Spinal cord (tissue), 10 donors: ENCODE measurements around the gene CCDC152. TPM values are rescaled to one million over a fixed set of nuclear protein-coding genes. Genes with fewer than 3 reads are reported as not detected.

Source experiments
- DNase-seq, 6 donors: peaks; one replicate each; pipeline versions ENCODE4 v3.0.0 to v3.0.0-alpha.2; 2013 to 2015; ENCODE audit warnings: low spot score in 6 of 6, low read depth in 4 of 6
- H3K27ac ChIP-seq: one replicate; pipeline ENCODE4 v1.5.1; 2013; ENCODE audit warnings: low read depth, low read length, control low read depth
- H3K27me3 ChIP-seq: one replicate; pipeline ENCODE4 v1.6.1; 2013; ENCODE audit warnings: low read length; ENCODE audit not compliant: control insufficient read depth, insufficient read depth
- H3K36me3 ChIP-seq: one replicate; pipeline ENCODE4 v1.6.1; 2013; ENCODE audit warnings: low read length; ENCODE audit not compliant: control insufficient read depth, insufficient read depth
- H3K4me1 ChIP-seq: one replicate; pipeline ENCODE4 v1.6.1; 2013; ENCODE audit warnings: low read length; ENCODE audit not compliant: control insufficient read depth, insufficient read depth
- H3K4me3 ChIP-seq: one replicate; pipeline ENCODE4 v1.5.1; 2013; ENCODE audit warnings: low read depth, low read length, control low read depth
- H3K9me3 ChIP-seq: one replicate; pipeline ENCODE4 v1.6.1; 2013; ENCODE audit warnings: low read length; ENCODE audit not compliant: control insufficient read depth, insufficient read depth
- WGBS: methylation state at CpG from one replicate; pipeline ENCODE4 v1.1.5; 2013; ENCODE audit warnings: missing lambda C conversion rate; ENCODE audit not compliant: insufficient coverage; 5-methylcytosine and 5-hydroxymethylcytosine counted together
- polyA plus RNA-seq, 2 donors: library from polyadenylated mRNA; unstranded; fragments of 120-200 nt; gene quantifications; one replicate each; pipeline ENCODE4 v1.2.1, GENCODE V29; 2013; ENCODE audit not compliant: insufficient read length in 2 of 2
- total RNA-seq, 2 donors: library from RNA; depleted of rRNA in 1 of 2; stranded (reverse); fragments of 120-200 nt in 1 of 2; fragments of >200 nt in 1 of 2; gene quantifications; one replicate each; pipeline versions ENCODE4 v1.2.3 to v1.2.4, GENCODE V29; 2013 to 2014
- donor health status: healthy.

CCDC152 gene
- total and polyA plus RNA-seq, 4 donors = 5.9 to 14.9 (median 11.6) TPM

DNA sequence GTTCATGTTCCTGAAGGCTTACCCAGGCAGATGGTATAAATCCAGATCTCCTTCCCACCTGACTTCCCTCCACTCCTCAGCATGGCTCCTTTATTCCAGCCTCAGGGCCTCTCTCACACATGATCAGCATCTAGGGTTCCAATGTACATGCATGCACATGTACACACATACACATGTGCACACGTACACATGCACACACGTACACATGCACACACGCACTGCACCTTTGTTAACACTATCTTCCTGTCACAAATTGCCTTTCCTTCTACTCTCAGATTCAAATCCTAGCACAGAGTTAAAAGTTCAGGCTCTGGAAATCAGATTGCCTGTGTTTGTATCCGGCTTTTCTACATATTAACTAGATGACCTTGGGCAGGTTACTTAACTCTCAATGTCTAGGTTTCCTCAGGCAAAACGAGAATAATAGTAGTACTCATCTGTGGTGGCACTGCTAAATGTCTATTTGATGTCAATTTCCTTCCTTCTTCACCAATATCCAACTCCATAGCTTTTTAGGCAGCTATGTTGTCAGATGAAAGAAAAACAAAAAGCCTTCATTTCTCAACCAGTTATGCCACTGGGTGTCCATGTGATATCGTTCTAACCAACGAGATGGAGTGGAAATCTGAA lies 67.8 kb downstream of the CCDC152 start:
- no peak for DNase-seq
- Histone ChIP-seq H3K36me3 (no peaks in the 10 kb centered on the region), H3K4me1 (no peaks in the 10 kb centered on the region), H3K27ac (no peak overlapping the region), H3K4me3 (no peak overlapping the region), H3K9me3 (no peaks in the 10 kb centered on the region), H3K27me3 (no peaks in the 10 kb centered on the region)
- 100% methylated on average over 5 of the region's 7 CpGs for WGBS

GRCh38 chr5:42825422-42826148 lies 69.0 kb downstream of the CCDC152 start:
- Histone ChIP-seq H3K27me3 (no peaks in the 10 kb centered on the region), H3K27ac (no peak overlapping the region), H3K36me3 (no peaks in the 10 kb centered on the region), H3K4me1 (no peaks in the 10 kb centered on the region), H3K4me3 (no peak overlapping the region), H3K9me3 (no peaks in the 10 kb centered on the region)
- no peak for DNase-seq
- 85% methylated on average over 7 of the region's 9 CpGs for WGBS

DNA sequence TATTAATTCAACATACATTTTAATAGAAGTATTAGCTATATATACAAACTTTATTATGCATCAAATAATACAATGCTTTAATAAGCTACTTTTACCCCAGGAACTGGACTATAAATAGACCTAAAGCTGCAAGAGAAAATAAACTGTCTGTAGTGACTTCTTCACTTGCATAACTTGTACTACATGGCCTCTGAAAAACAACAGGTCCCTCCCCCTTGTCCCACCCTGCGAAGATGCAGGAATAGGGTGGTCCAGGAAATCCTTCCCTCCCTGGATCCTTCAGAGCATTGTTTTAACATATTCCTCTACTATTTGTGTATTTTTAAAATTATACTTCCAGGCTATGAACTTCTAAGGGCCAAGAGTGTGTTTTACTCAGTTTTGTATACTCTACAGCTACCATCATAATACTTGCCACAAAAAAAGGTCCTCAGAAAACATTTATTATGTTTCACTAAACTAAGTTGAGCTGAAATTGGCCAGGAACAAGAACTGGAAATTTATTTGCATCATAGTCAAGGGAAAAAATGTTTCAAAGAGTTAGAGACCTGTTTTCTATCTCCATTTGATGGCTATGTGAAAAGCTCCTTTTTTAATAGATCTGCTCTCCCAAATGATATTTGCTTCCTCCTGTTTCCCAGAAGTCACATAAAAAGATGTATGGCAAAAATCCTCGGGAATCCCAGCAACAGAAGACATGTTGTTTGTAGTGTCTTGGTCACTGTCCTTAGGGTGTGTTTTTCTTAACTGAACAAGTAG lies 70.3 kb downstream of the CCDC152 start:
- Histone ChIP-seq H3K27me3 (no peaks in the 10 kb centered on the region), H3K4me1 (no peaks in the 10 kb centered on the region), H3K9me3 (no peaks in the 10 kb centered on the region), H3K36me3 (no peaks in the 10 kb centered on the region), H3K4me3 (no peak overlapping the region), H3K27ac (no peak overlapping the region)
- 60% methylated on average over 1 of the region's 2 CpGs for WGBS
- DNase-seq = no peak

GRCh38 chr5:42828671-42829070 lies 72.1 kb downstream of the CCDC152 start:
- H3K36me3 ChIP-seq = no peaks in the 10 kb centered on the region
- peak in 1 of 6 donors; percentile 37 for DNase-seq
- H3K4me3 ChIP-seq = no peak overlapping the region
- H3K4me1 ChIP-seq = no peaks in the 10 kb centered on the region
- no CpG with 5 or more reads among the region's 2 CpGs for WGBS
- H3K27me3 ChIP-seq = no peaks in the 10 kb centered on the region
- no peak overlapping the region for H3K27ac ChIP-seq
- no peaks in the 10 kb centered on the region for H3K9me3 ChIP-seq

GRCh38 chr5:42830924-42831323 lies 74.3 kb downstream of the CCDC152 start:
- Histone ChIP-seq H3K27me3 (no peaks in the 10 kb centered on the region), H3K36me3 (no peaks in the 10 kb centered on the region), H3K4me3 (no peak overlapping the region), H3K9me3 (no peaks in the 10 kb centered on the region), H3K4me1 (no peaks in the 10 kb centered on the region), H3K27ac (no peak overlapping the region)
- DNase-seq = no peak
- 100% methylated on average over 1 of the region's 2 CpGs for WGBS

DNA sequence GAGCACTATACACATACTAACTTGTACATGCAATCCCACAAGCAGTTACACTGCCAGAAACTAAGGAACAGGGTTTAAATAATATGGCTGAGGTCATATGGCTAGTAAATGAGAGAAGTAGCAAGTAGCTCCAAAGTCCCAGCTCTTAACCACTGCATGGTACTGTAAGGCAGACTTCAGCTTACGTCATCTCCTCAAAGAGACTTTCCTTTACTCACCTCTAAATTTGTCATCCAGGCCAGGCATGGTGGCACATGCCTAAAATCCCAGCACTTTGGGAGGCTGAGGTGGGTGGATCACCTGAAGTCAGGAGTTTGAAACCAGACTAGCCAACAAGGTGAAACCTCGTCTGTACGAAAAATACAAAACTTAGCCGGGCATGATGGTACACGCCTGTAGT lies 75.4 kb downstream of the CCDC152 start:
- 100% methylated on average over 2 of the region's 5 CpGs for whole genome bisulfite sequencing
- no peak for DNase-seq

GRCh38 chr5:42836070-42836769 lies 79.6 kb downstream of the CCDC152 start:
- Histone ChIP-seq H3K4me1 (no peaks in the 10 kb centered on the region), H3K36me3 (no peaks in the 10 kb centered on the region), H3K4me3 (no peak overlapping the region), H3K27ac (no peak overlapping the region), H3K27me3 (no peaks in the 10 kb centered on the region), H3K9me3 (no peaks in the 10 kb centered on the region)
- DNase-seq = no peak
- WGBS = 96% methylated on average over 23 of the region's 25 CpGs

More for the DNA sequence above, 75.4 kb downstream of the CCDC152 start:
- H3K27me3 ChIP-seq = no peaks in the 10 kb centered on the region
- no peaks in the 10 kb centered on the region for H3K9me3 ChIP-seq
- H3K4me1 ChIP-seq = no peaks in the 10 kb centered on the region
- no peak overlapping the region for H3K4me3 ChIP-seq
- no peaks in the 10 kb centered on the region for H3K36me3 ChIP-seq
- no peak overlapping the region for H3K27ac ChIP-seq

GRCh38 chr5:42837601-42838000 lies 81.0 kb downstream of the CCDC152 start:
- H3K4me3 ChIP-seq = no peak overlapping the region
- no peak for DNase-seq
- no peaks in the 10 kb centered on the region for H3K36me3 ChIP-seq
- no peak overlapping the region for H3K27ac ChIP-seq
- H3K27me3 ChIP-seq = no peaks in the 10 kb centered on the region
- no peaks in the 10 kb centered on the region for H3K4me1 ChIP-seq
- WGBS = 83% methylated on average over 1 of the region's 3 CpGs
- no peaks in the 10 kb centered on the region for H3K9me3 ChIP-seq

- H3K4me1 ChIP-seq = no peaks in the 10 kb centered on the region
- no peak overlapping the region for H3K27ac ChIP-seq
- no peak overlapping the region for H3K4me3 ChIP-seq
- no peak for DNase-seq
- no peaks in the 10 kb centered on the region for H3K27me3 ChIP-seq
- H3K9me3 ChIP-seq = no peaks in the 10 kb centered on the region
- H3K36me3 ChIP-seq = no peaks in the 10 kb centered on the region
- WGBS = no CpG with 5 or more reads among the region's 3 CpGs
Measured at GRCh38 chr5:42839196-42839595, 82.6 kb downstream of the CCDC152 start.
